VCaP (cell line): ENCODE results near the gene SYN1.

Source experiments
- H3K27ac ChIP-seq: fragments of 450-650 bp; 2 replicates; pipeline ENCODE4 v1.5.1; 2017
- CTCF ChIP-seq: fragments of 450-650 bp; conservative IDR thresholded peaks from 2 replicates; pipeline ENCODE4 v1.5.1; 2017; ENCODE audit warnings: mild to moderate bottlenecking, moderate library complexity

SYN1 gene

GRCh38 chrX:47620303-47620685 lies 637 bp upstream of the SYN1 start:
- H3K27ac ChIP-seq: no peak overlapping the region
- no peak for TF ChIP-seq CTCF

- TF ChIP-seq CTCF: no peak
- H3K27ac ChIP-seq: peak overlapping the region; percentile 38; the same call in 1 of the 2 replicates
Measured at GRCh38 chrX:47618923-47619485, 653 bp downstream of the SYN1 start.

- no peak for TF ChIP-seq CTCF
- no peak overlapping the region for H3K27ac ChIP-seq
Measured at GRCh38 chrX:47614618-47615017, 5.0 kb downstream of the SYN1 start.

GRCh38 chrX:47613082-47613481 lies 6.6 kb downstream of the SYN1 start:
- no peak overlapping the region for H3K27ac ChIP-seq
- TF ChIP-seq CTCF: no peak

GRCh38 chrX:47612418-47612817 lies 7.2 kb downstream of the SYN1 start:
- no peak overlapping the region for H3K27ac ChIP-seq
- no peak for TF ChIP-seq CTCF

GRCh38 chrX:47611926-47612325 lies 7.7 kb downstream of the SYN1 start:
- no peak for TF ChIP-seq CTCF
- H3K27ac ChIP-seq: no peak overlapping the region

GRCh38 chrX:47611489-47611888 lies 8.2 kb downstream of the SYN1 start:
- no peak for TF ChIP-seq CTCF
- H3K27ac ChIP-seq: no peak overlapping the region
